ENCODE results near the gene ING5.

ING5 gene

GRCh38 chr2:241719093-241719492 lies 17.3 kb downstream of the ING5 start:
- no peaks in the 10 kb centered on the region for H3K79me2 ChIP-seq (ENCODE audit: insufficient read depth, low read length)
- peaks cover 74% of the 10 kb centered on the region for H3K36me3 ChIP-seq (ENCODE audit: insufficient read depth, low read length)
- no peaks in the 10 kb centered on the region for H3F3A ChIP-seq (ENCODE audit: insufficient read depth, low read length)
- no peak overlapping the region for H3K27ac ChIP-seq (ENCODE audit: low read depth, low read length, poor library complexity, severe bottlenecking)
- H3K4me3 ChIP-seq (ENCODE audit: low read depth, low read length, poor library complexity, severe bottlenecking) = no peak overlapping the region
- no peaks in the 10 kb centered on the region for H4K20me1 ChIP-seq (ENCODE audit: insufficient read depth, low read length)
- no peaks in the 10 kb centered on the region for H3K27me3 ChIP-seq (ENCODE audit: insufficient read depth, low read length)
- no peak overlapping the region for H3K4me2 ChIP-seq (ENCODE audit: low read length)
- H3K9ac ChIP-seq (ENCODE audit: low read length) = no peak overlapping the region
- H3K4me1 ChIP-seq (ENCODE audit: insufficient read depth, low read length, severe bottlenecking) = no peaks in the 10 kb centered on the region
- no peak overlapping the region for H2AFZ ChIP-seq (ENCODE audit: low read length)
- TF ChIP-seq EZH2 (IDR thresholded peaks at IDR 0.05; ENCODE audit: borderline replicate concordance, low read length) (no peak), CTCF (IDR thresholded peaks at IDR 0.05; ENCODE audit: low read length) (no peak)
- H3K9me3 ChIP-seq (ENCODE audit: low read length) = peaks cover 14% of the 10 kb centered on the region
- no peaks in the 10 kb centered on the region for H3K9me2 ChIP-seq (ENCODE audit: low read depth, low read length)

- H3K27me3 ChIP-seq (ENCODE audit: insufficient read depth, low read length) = no peaks in the 10 kb centered on the region
These were observed 18.3 kb downstream of the ING5 start for GRCh38 chr2:241720099-241720498.

GRCh38 chr2:241720560-241720959 lies 18.7 kb downstream of the ING5 start:
- Histone ChIP-seq H3K36me3 (ENCODE audit: insufficient read depth, low read length) (peaks cover 76% of the 10 kb centered on the region), H3K9me3 (ENCODE audit: low read length) (peaks cover 14% of the 10 kb centered on the region), H3K79me2 (ENCODE audit: insufficient read depth, low read length) (no peaks in the 10 kb centered on the region), H3K4me3 (ENCODE audit: low read depth, low read length, poor library complexity, severe bottlenecking) (no peak overlapping the region), H3F3A (ENCODE audit: insufficient read depth, low read length) (no peaks in the 10 kb centered on the region), H3K9me2 (ENCODE audit: low read depth, low read length) (no peaks in the 10 kb centered on the region), H3K27ac (ENCODE audit: low read depth, low read length, poor library complexity, severe bottlenecking) (no peak overlapping the region), H3K4me1 (ENCODE audit: insufficient read depth, low read length, severe bottlenecking) (no peaks in the 10 kb centered on the region), H4K20me1 (ENCODE audit: insufficient read depth, low read length) (no peaks in the 10 kb centered on the region), H2AFZ (ENCODE audit: low read length) (no peak overlapping the region), H3K9ac (ENCODE audit: low read length) (no peak overlapping the region), H3K27me3 (ENCODE audit: insufficient read depth, low read length) (no peaks in the 10 kb centered on the region), H3K4me2 (ENCODE audit: low read length) (no peak overlapping the region)
- no peak for TF ChIP-seq EZH2 (IDR thresholded peaks at IDR 0.05; ENCODE audit: borderline replicate concordance, low read length)
- no peak for TF ChIP-seq CTCF (IDR thresholded peaks at IDR 0.05; ENCODE audit: low read length)

More at GRCh38 chr2:241720099-241720498, 18.3 kb downstream of the ING5 start:
- Histone ChIP-seq H4K20me1 (ENCODE audit: insufficient read depth, low read length) (no peaks in the 10 kb centered on the region), H3K4me2 (ENCODE audit: low read length) (no peak overlapping the region), H3K9ac (ENCODE audit: low read length) (no peak overlapping the region), H3K9me3 (ENCODE audit: low read length) (peaks cover 14% of the 10 kb centered on the region), H3K9me2 (ENCODE audit: low read depth, low read length) (no peaks in the 10 kb centered on the region), H3K36me3 (ENCODE audit: insufficient read depth, low read length) (peaks cover 76% of the 10 kb centered on the region), H3K27ac (ENCODE audit: low read depth, low read length, poor library complexity, severe bottlenecking) (no peak overlapping the region), H3K79me2 (ENCODE audit: insufficient read depth, low read length) (no peaks in the 10 kb centered on the region), H3K4me1 (ENCODE audit: insufficient read depth, low read length, severe bottlenecking) (no peaks in the 10 kb centered on the region), H3K4me3 (ENCODE audit: low read depth, low read length, poor library complexity, severe bottlenecking) (no peak overlapping the region), H3F3A (ENCODE audit: insufficient read depth, low read length) (no peaks in the 10 kb centered on the region), H2AFZ (ENCODE audit: low read length) (no peak overlapping the region)
- no peak for TF ChIP-seq CTCF (IDR thresholded peaks at IDR 0.05; ENCODE audit: low read length)
- no peak for TF ChIP-seq EZH2 (IDR thresholded peaks at IDR 0.05; ENCODE audit: borderline replicate concordance, low read length)
